Left renal pelvis (tissue), 4 donors: ENCODE measurements around the gene ACACB. TPM values are rescaled to one million over a fixed set of nuclear protein-coding genes. Genes with fewer than 3 reads are reported as not detected.

Experiments
- DNase-seq, 4 donors: peaks; one replicate each; pipeline ENCODE4 v3.0.0-alpha.2; 2013; ENCODE audit warnings: low read depth in 4 of 4, low spot score in 3 of 4
- polyA plus RNA-seq, 4 donors: library from polyadenylated mRNA; unstranded; fragments of 120-200 nt; gene quantifications; one replicate each; pipeline ENCODE4 v1.2.1, GENCODE V29; 2013; ENCODE audit not compliant: insufficient read length in 4 of 4

Gene ACACB
- polyA plus RNA-seq, 4 donors: 13.5 to 23.2 (median 18.4) TPM

- no peak for DNase-seq
Observed at GRCh38 chr12:109247831-109248654, 131.7 kb downstream of the ACACB start.

GRCh38 chr12:109250523-109250922 lies 134.1 kb downstream of the ACACB start:
- DNase-seq: no peak

- DNase-seq: no peak
Observed at GRCh38 chr12:109252799-109253198, 136.4 kb downstream of the ACACB start.

- no peak for DNase-seq
Observed at GRCh38 chr12:109253913-109254544, 137.6 kb downstream of the ACACB start.

- no peak for DNase-seq
Observed at GRCh38 chr12:109255377-109255776, 139.0 kb downstream of the ACACB start.

GRCh38 chr12:109256011-109256410 lies 139.6 kb downstream of the ACACB start:
- no peak for DNase-seq

- no peak for DNase-seq
Observed at GRCh38 chr12:109258201-109258600, 141.8 kb downstream of the ACACB start.

GRCh38 chr12:109258607-109259544 lies 142.5 kb downstream of the ACACB start:
- DNase-seq: no peak

- no peak for DNase-seq
Observed at GRCh38 chr12:109259545-109259895, 143.1 kb downstream of the ACACB start.

GRCh38 chr12:109261087-109261486 lies 144.7 kb downstream of the ACACB start:
- no peak for DNase-seq

- DNase-seq: no peak
Observed at GRCh38 chr12:109261939-109262338, 145.6 kb downstream of the ACACB start.

GRCh38 chr12:109263439-109263838 lies 147.1 kb downstream of the ACACB start:
- DNase-seq: no peak

- DNase-seq: peak in 3 of 4 donors; percentile 44 to 56 (median 46)
Observed at GRCh38 chr12:109264095-109264942, 147.9 kb downstream of the ACACB start.

GRCh38 chr12:109264943-109265650 lies 148.7 kb downstream of the ACACB start:
- no peak for DNase-seq

- no peak for DNase-seq
Observed at GRCh38 chr12:109266106-109266879, 149.9 kb downstream of the ACACB start.

- no peak for DNase-seq
Observed at GRCh38 chr12:109267361-109267760, 151.0 kb downstream of the ACACB start.

- no peak for DNase-seq
Observed at GRCh38 chr12:109268896-109269295, 152.5 kb downstream of the ACACB start.

GRCh38 chr12:109269428-109269827 lies 153.0 kb downstream of the ACACB start:
- DNase-seq: no peak

- DNase-seq: no peak
Observed at GRCh38 chr12:109270494-109270893, 154.1 kb downstream of the ACACB start.
